Psoas muscle (tissue), 8 donors: ENCODE results near the gene SLITRK4. TPM values are rescaled to one million over a fixed set of nuclear protein-coding genes. Genes with fewer than 3 reads are reported as not detected.
A peak's percentile ranks its signal among the peaks of the same experiment; 100 is the strongest.

ENCODE experiments used
- ATAC-seq, 4 donors: fragments of 200-7000 bp; cut with Tn5 transposase; one replicate each; pipeline ENCODE4 v1.9.1; 2020; ENCODE audit warnings: moderate library complexity in 3 of 4, mild to moderate bottlenecking in 2 of 4
- DNase-seq, 2 donors: peaks; one replicate each; pipeline ENCODE4 v3.0.0-alpha.2; 2020
- H3K27ac ChIP-seq: fragments of 200-600 bp; one replicate; pipeline ENCODE4 v1.8.0; 2022
- H3K27me3 ChIP-seq, 3 donors: fragments of 200-600 bp in 1 of 3; one replicate each; pipeline versions ENCODE4 v1.6.1 to v1.8.0; 2013 to 2022; ENCODE audit warnings: low read length in 2 of 3, mild to moderate bottlenecking in 2 of 3, moderate library complexity in 1 of 3; ENCODE audit not compliant: insufficient read depth in 3 of 3
- H3K36me3 ChIP-seq, 2 donors: fragments of 200-600 bp in 1 of 2; one replicate each; pipeline versions ENCODE4 v1.6.1 to v1.8.0; 2013 to 2022; ENCODE audit warnings: low read depth in 1 of 2, mild to moderate bottlenecking in 1 of 2, moderate library complexity in 1 of 2; ENCODE audit not compliant: insufficient read depth in 1 of 2
- H3K4me1 ChIP-seq: fragments of 200-600 bp; one replicate; pipeline ENCODE4 v1.8.0; 2022
- H3K4me3 ChIP-seq: fragments of 200-600 bp; one replicate; pipeline ENCODE4 v1.8.0; 2022; ENCODE audit warnings: mild to moderate bottlenecking
- H3K9me3 ChIP-seq: fragments of 200-600 bp; one replicate; pipeline ENCODE4 v1.8.0; 2022
- WGBS, 3 donors: extraction: QIAGEN DNeasy Blood & Tissue Kit; methylation state at CpG; one replicate each; pipeline versions ENCODE4 v1.1.6 to v1.1.7; 2013; 5-methylcytosine and 5-hydroxymethylcytosine counted together
- intact Hi-C, 2 donors: fragments of 100-400 bp; cut with DNase I; formaldehyde crosslinking; loops; one replicate each; pipeline versions ENCODE4 v1.11.0 to v1.14.2; 2022
- polyA plus RNA-seq, 3 donors: library from polyadenylated mRNA; stranded (reverse); fragments of 200-250 nt; gene quantifications; one replicate each; pipeline ENCODE4 v1.2.3, GENCODE V29; 2013
- total RNA-seq, 4 donors: library from RNA; stranded (reverse); fragmentation: NEBNext Ultra II Directional in 2 of 4; extraction: Animal tissue kit (Norgen Biotek cat#: 25700) in 2 of 4; gene quantifications; one replicate each; pipeline versions ENCODE4 v1.2.1 to v1.2.4, GENCODE V29; 2021 to 2023
- TF ChIP-seq, protein P1 (sequence below): fragments of 200-600 bp; IDR thresholded peaks from one replicate; pipeline ENCODE4 v1.8.0; 2022; ENCODE audit warnings: antibody characterized with exemption
- donor health status: healthy with polysubstance abuse.
- donor health status: DM: no; HTN: no; CAD: no; lungs with moderate emphysema.
- donor health status: Bipolar disorder and iron deficiency.
- donor health status: healthy.
- donor health status: DM: yes; HTN: yes; CAD: no.
- donor health status: DM: no; HTN: no; CAD: no.
- donor health status: DM: no; HTN: no; CAD: no.
- donor health status: DM: yes; HTN: yes; CAD: no.

SLITRK4 gene
- total and polyA plus RNA-seq, 7 donors, result 0.13 to 39.2 (median 14.2) TPM

DNA sequence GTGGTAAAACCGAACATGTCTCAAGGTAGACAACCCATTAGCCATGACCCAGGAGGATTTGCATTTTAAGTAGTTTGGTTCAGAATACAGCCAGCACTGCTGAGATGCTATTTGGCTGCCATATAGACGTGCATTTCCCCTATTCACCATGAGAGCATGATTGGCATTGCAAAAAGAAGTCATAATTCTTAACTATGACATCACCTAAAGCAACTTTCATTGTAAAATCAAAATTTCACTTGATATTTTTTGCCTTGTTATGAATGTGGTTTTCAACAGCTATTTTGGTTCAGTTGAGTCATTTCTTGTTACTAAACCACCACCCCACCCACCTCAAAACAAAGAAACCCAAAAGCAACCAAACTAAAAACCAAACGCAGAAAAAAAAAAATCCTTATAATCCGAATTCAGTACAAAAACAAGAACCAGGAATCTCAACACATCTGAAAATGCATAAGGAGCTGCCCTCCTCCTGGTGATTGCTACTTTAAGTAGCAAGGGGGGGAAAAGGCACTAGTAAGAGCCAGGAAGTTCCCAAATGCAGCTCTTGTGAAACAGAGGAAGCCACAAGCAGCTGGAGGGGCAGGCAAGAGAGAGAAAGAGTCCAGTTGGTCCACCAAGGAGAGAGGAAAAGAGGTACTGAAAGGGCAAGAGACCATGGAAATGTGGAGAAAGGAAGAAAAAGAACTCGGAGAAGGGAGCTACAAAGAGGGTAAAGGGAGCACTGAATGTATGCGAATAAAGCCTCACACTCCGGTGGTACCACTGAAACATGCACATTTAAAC, 3.1 kb downstream of the SLITRK4 start:
- H3K27me3 ChIP-seq, result peaks cover 2 to 19% (median 2%) of the 10 kb centered on the region in 3 donors
- H3K9me3 ChIP-seq, result no peaks in the 10 kb centered on the region
- peak in 2 of 4 donors; percentile 50 for ATAC-seq
- no peaks in the 10 kb centered on the region for H3K36me3 ChIP-seq
- 26 to 51% (median 37%) methylated on average over 7 of the region's 7 CpGs for WGBS, 3 donors
- no peaks in the 10 kb centered on the region for H3K4me1 ChIP-seq
- TF ChIP-seq, protein P1, sequence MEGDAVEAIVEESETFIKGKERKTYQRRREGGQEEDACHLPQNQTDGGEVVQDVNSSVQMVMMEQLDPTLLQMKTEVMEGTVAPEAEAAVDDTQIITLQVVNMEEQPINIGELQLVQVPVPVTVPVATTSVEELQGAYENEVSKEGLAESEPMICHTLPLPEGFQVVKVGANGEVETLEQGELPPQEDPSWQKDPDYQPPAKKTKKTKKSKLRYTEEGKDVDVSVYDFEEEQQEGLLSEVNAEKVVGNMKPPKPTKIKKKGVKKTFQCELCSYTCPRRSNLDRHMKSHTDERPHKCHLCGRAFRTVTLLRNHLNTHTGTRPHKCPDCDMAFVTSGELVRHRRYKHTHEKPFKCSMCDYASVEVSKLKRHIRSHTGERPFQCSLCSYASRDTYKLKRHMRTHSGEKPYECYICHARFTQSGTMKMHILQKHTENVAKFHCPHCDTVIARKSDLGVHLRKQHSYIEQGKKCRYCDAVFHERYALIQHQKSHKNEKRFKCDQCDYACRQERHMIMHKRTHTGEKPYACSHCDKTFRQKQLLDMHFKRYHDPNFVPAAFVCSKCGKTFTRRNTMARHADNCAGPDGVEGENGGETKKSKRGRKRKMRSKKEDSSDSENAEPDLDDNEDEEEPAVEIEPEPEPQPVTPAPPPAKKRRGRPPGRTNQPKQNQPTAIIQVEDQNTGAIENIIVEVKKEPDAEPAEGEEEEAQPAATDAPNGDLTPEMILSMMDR, result no peak
- peak overlapping the region; percentile 64 for H3K4me3 ChIP-seq
- intact Hi-C loops, result no loop called here
- DNase-seq, result no peak
- peak overlapping the region; percentile 68 for H3K27ac ChIP-seq

DNA sequence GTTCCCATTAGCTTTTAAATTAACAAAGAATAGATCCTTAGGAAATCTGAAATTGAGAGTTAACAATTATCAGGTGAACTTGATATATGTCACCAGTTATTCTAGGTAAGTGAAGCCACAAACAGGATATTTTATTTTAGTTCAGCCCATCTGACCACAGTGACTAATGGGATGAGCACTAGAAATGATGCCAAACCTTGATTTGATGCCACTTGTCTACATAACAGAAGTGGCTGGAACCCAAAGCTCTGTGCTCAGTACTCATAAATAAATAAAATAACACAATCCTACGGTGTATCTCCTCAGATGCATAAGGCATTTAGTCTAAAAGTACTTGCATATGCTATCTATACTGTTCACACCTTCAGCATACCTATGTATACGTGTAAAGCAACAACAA, 12.2 kb downstream of the SLITRK4 start:
- Histone ChIP-seq H3K4me3 (no peak overlapping the region), H3K27ac (no peak overlapping the region), H3K36me3 (no peaks in the 10 kb centered on the region), H3K4me1 (no peaks in the 10 kb centered on the region), H3K27me3 (no peaks in the 10 kb centered on the region), H3K9me3 (no peaks in the 10 kb centered on the region)
- intact Hi-C loops, result no loop called here
- TF ChIP-seq, protein P1, result no peak
- DNase-seq, result no peak
- ATAC-seq, result peak; percentile 82 to 86 (median 84)
- 33 to 55% (median 54%) methylated on average over 2 of the region's 2 CpGs for WGBS, 3 donors

DNA sequence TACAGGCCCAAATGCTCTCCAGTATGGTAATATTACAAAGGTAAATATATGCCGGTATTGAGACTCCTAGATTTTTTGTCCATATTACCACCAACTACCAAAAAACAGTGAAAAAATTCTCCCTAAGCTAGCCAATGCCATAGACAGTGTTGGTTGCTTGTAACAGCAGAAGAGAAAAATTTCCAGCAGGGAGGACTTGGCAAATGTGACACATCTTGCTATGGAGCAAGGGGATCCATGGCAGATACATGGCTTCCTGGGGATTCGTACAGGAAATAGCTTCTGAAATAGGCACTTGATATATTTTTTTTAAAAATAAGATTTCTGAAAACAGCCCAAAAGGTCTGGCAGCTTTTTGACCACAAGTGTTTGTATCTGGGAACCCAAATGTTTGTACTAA, 14.6 kb downstream of the SLITRK4 start:
- H3K9me3 ChIP-seq, result no peaks in the 10 kb centered on the region
- no peaks in the 10 kb centered on the region for H3K27me3 ChIP-seq
- H3K4me3 ChIP-seq, result no peak overlapping the region
- no peak for DNase-seq
- intact Hi-C loops, result no loop called here
- WGBS, 3 donors, result 56 to 77% (median 76%) methylated on average over 2 of the region's 2 CpGs
- no peaks in the 10 kb centered on the region for H3K4me1 ChIP-seq
- no peak overlapping the region for H3K27ac ChIP-seq
- H3K36me3 ChIP-seq, result no peaks in the 10 kb centered on the region
- TF ChIP-seq, protein P1, result no peak
- no peak for ATAC-seq

DNA sequence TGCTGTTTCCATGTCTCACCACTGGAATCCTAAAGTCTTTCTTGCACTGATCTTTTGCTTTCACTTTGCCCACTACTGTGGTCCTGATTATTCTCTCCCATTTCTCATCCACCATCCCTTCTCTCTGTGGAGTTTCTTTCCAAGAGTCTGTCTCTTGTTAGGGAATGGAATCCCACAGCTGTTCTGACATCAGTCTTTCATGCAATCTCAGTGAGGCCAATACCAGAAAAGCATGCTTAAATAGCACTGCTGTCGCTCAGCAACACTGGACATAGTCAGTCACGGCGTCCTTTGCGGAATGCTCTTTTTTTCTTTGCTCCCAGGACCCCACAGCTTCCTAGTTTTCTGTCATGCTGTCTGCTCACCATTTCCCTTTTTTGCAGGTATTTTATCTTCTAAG, 20.1 kb downstream of the SLITRK4 start:
- intact Hi-C loops, result no loop called here
- H3K4me3 ChIP-seq, result no peak overlapping the region
- DNase-seq, result no peak
- H3K27me3 ChIP-seq, result no peaks in the 10 kb centered on the region
- H3K9me3 ChIP-seq, result no peaks in the 10 kb centered on the region
- H3K36me3 ChIP-seq, result no peaks in the 10 kb centered on the region
- 25 to 31% (median 29%) methylated on average over 4 of the region's 4 CpGs for WGBS, 3 donors
- H3K4me1 ChIP-seq, result no peaks in the 10 kb centered on the region
- peak in 3 of 4 donors; percentile 58 to 66 (median 58) for ATAC-seq
- TF ChIP-seq, protein P1, result no peak
- H3K27ac ChIP-seq, result no peak overlapping the region
